K562 (cell line): ENCODE results near the gene DISC1. TPM values are rescaled to one million over a fixed set of nuclear protein-coding genes. Genes with fewer than 3 reads are reported as not detected.

Experiments
- ATAC-seq: fragments of 200-7000 bp; cut with Tn5 transposase; 3 replicates; pipeline ENCODE4 v1.9.1; 2020; ENCODE audit warnings: moderate library complexity
- BruUV-seq: library from RNA; stranded (reverse); fragments of 400-500 nt; replicated peaks from 2 replicates; lab custom pipeline; 2021; lab: Mats Ljungman, UMichigan
- CTCF ChIA-PET: fragments of 300-600 bp; formaldehyde crosslinking; extraction: SDS; loops from one replicate; lab custom pipeline; 2021; ENCODE audit warnings: low intra/inter-chr PET ratio; lab: Yijun Ruan, JAX
- POLR2A ChIA-PET: fragments of 300-600, 350-650 bp; sonication (Branson Sonifier 250); formaldehyde crosslinking; extraction: SDS; loops from one replicate; lab custom pipeline; 2021; ENCODE audit warnings: antibody characterized with exemption, inconsistent platforms; lab: Yijun Ruan, JAX
- DNase-seq, 4 experiments: peaks; one replicate each; pipeline versions ENCODE4 v3.0.0 to v3.0.0-alpha.2; 2011 to 2018; ENCODE audit warnings: low spot score in 3 of 4, mixed read lengths in 3 of 4; ENCODE audit errors: extremely low read depth in 1 of 4
- FAIRE-seq: peaks from 2 replicates; lab custom pipeline; 2011; peaks lifted over from hg19 to GRCh38; lab: Jason Lieb, UNC
- H2AFZ ChIP-seq: 2 replicates; pipeline ENCODE4 v1.6.0; 2011; ENCODE audit warnings: low read depth, low read length, control low read depth, inconsistent platforms
- H3K27ac ChIP-seq: fragments of 200-600 bp; 3 replicates; pipeline ENCODE4 v1.8.0; 2011; ENCODE audit warnings: low read depth, mild to moderate bottlenecking, control low read depth, inconsistent platforms, low read length, moderate library complexity, mixed read lengths; ENCODE audit errors: extremely low read depth
- H3K27me3 ChIP-seq, 2 experiments: fragments of 300-600 bp in 1 of 2; 2 replicates in 1 of 2; 3 replicates in 1 of 2; pipeline versions ENCODE4 v1.6.0 to v1.8.0; 2011; ENCODE audit warnings: inconsistent platforms in 2 of 2, low read length in 2 of 2, mild to moderate bottlenecking in 1 of 2, mixed read lengths in 1 of 2, moderate library complexity in 1 of 2; ENCODE audit not compliant: control insufficient read depth in 2 of 2, insufficient read depth in 2 of 2
- H3K36me3 ChIP-seq: fragments of 300-600 bp; 3 replicates; pipeline ENCODE4 v1.8.0; 2011; ENCODE audit warnings: mild to moderate bottlenecking, low read length, inconsistent platforms; ENCODE audit not compliant: control insufficient read depth, insufficient read depth
- H3K4me1 ChIP-seq, 2 experiments: fragments of 200-600 bp in 1 of 2; replicated peaks in 1 of 2; 2 replicates in 1 of 2; 3 replicates in 1 of 2; pipeline versions ENCODE4 v1.5.1 to v1.8.0; 2011; ENCODE audit warnings: inconsistent platforms in 2 of 2, low read length in 2 of 2, mild to moderate bottlenecking in 1 of 2, mixed read lengths in 1 of 2, moderate library complexity in 1 of 2; ENCODE audit not compliant: control insufficient read depth in 2 of 2, insufficient read depth in 2 of 2
- H3K4me2 ChIP-seq: 2 replicates; pipeline ENCODE4 v1.6.1; 2011; ENCODE audit warnings: low read length, control low read depth, inconsistent platforms, mixed read lengths; ENCODE audit not compliant: insufficient read depth
- H3K4me3 ChIP-seq: fragments of 200-600 bp; sonication (generic), shearing (Covaris generic); 2 replicates; pipeline ENCODE4 v1.5.1; 2016; ENCODE audit warnings: control low read depth, inconsistent platforms
- H3K79me2 ChIP-seq: fragments of 200-600 bp; 3 replicates; pipeline ENCODE4 v1.8.0; 2011; ENCODE audit warnings: low read length, inconsistent platforms; ENCODE audit not compliant: control insufficient read depth, insufficient read depth
- H3K9ac ChIP-seq, 2 experiments: 2 replicates each; pipeline versions ENCODE4 v1.6.0 to v1.6.1; 2011; ENCODE audit warnings: low read depth in 2 of 2, low read length in 2 of 2, control low read depth in 1 of 2, inconsistent platforms in 1 of 2, mild to moderate bottlenecking in 1 of 2, mixed read lengths in 1 of 2; ENCODE audit not compliant: insufficient read depth in 1 of 2
- H3K9me1 ChIP-seq: one replicate; pipeline ENCODE4 v1.6.0; 2011; ENCODE audit warnings: inconsistent platforms, mild to moderate bottlenecking, low read length, moderate library complexity; ENCODE audit not compliant: control insufficient read depth, insufficient read depth
- H3K9me3 ChIP-seq: replicated peaks from 2 replicates; pipeline ENCODE4 v1.5.1; 2011; ENCODE audit warnings: low read depth, low read length, inconsistent platforms; ENCODE audit not compliant: control insufficient read depth, insufficient read depth
- H4K20me1 ChIP-seq: replicated peaks from 2 replicates; pipeline ENCODE4 v1.6.1; 2011; ENCODE audit warnings: low read length, inconsistent platforms, mixed read lengths; ENCODE audit not compliant: control insufficient read depth, insufficient read depth
- ARID2 ChIP-seq: fragments of 450-650 bp; IDR thresholded peaks from 2 replicates; pipeline ENCODE4 v1.6.1; 2017; ENCODE audit warnings: antibody characterized with exemption, mild to moderate bottlenecking
- CBX2 ChIP-seq: fragments of 200-600 bp; sonication (generic); IDR thresholded peaks from one replicate; pipeline ENCODE4 v1.6.1; 2012; ENCODE audit warnings: mild to moderate bottlenecking, low read length, inconsistent platforms; ENCODE audit not compliant: insufficient read depth, poor library complexity, severe bottlenecking
- FOXP1 ChIP-seq: sonication (generic); formaldehyde crosslinking; IDR thresholded peaks from 2 replicates; pipeline ENCODE4 v1.8.0; 2022; ENCODE audit warnings: mild to moderate bottlenecking, missing genetic modification reagents
- HLTF ChIP-seq: fragments of 450-650 bp; IDR thresholded peaks from 2 replicates; pipeline ENCODE4 v1.6.1; 2016
- SLC30A9 ChIP-seq: fragments of 250-450 bp; sonication (Bioruptor Pico); IDR thresholded peaks from 2 replicates; pipeline ENCODE4 v1.8.0; 2022; ENCODE audit warnings: mild to moderate bottlenecking, moderate library complexity
- TAL1 ChIP-seq: fragments of 450-650 bp; IDR thresholded peaks from 2 replicates; pipeline ENCODE4 v1.6.1; 2016; ENCODE audit warnings: mild to moderate bottlenecking
- TOE1 ChIP-seq, 2 experiments: fragments of 450-650 bp in 1 of 2; sonication (generic) in 1 of 2; formaldehyde crosslinking in 1 of 2; IDR thresholded peaks; 2 replicates each; pipeline versions ENCODE4 v1.7.1 to v1.8.0; 2016 to 2022; ENCODE audit warnings: borderline replicate concordance in 2 of 2, mild to moderate bottlenecking in 2 of 2, antibody characterized with exemption in 1 of 2, inconsistent platforms in 1 of 2, low read depth in 1 of 2, missing genetic modification reagents in 1 of 2, moderate library complexity in 1 of 2
- ZNF507 ChIP-seq: conservative IDR thresholded peaks from 2 replicates; pipeline ENCODE4 v1.6.1; 2017; ENCODE audit warnings: missing genetic modification characterization, missing compliant biosample characterization
- ZNF707 ChIP-seq: fragments of 250-450 bp; sonication (Bioruptor Pico); conservative IDR thresholded peaks from 2 replicates; pipeline ENCODE4 v1.8.0; 2022; ENCODE audit warnings: inconsistent platforms, mild to moderate bottlenecking, moderate library complexity
- WGBS: fragments of 100-300 bp; shearing (Covaris generic); methylation state at CpG from one replicate; pipeline ENCODE4 v1.1.6; 2016; ENCODE audit warnings: low coverage, mixed read lengths; ENCODE audit not compliant: insufficient coverage; ENCODE audit errors: missing lambda C conversion rate; 5-methylcytosine and 5-hydroxymethylcytosine counted together
- in situ Hi-C: fragments of 300-500 bp; cut with MboI; formaldehyde crosslinking; loops from 4 replicates; pipeline ENCODE4 v1.15.0; 2018; ENCODE audit warnings: inconsistent platforms, mixed read lengths
- intact Hi-C: fragments of 100-400 bp; cut with micrococcal nuclease; formaldehyde crosslinking; loops from 2 replicates; pipeline ENCODE4 v1.14.2; 2022
- polyA plus RNA-seq, 8 experiments: library from polyadenylated mRNA; depleted of rRNA in 4 of 8; stranded (reverse) in 5 of 8; unstranded in 3 of 8; fragments of >200 nt; fragmentation: Nextera tagmentation in 2 of 8; fragmentation: Illumina TruSeq in 1 of 8; extraction: Ambion mirVana in 2 of 8; extraction: Trizol in 1 of 8; gene quantifications; 2 replicates each; pipeline versions ENCODE4 v1.2.1 to v1.2.3, GENCODE V29; 2011 to 2014; ENCODE audit warnings: inconsistent platforms in 1 of 8, missing spikeins in 1 of 8
- total RNA-seq, 7 experiments: library from RNA; depleted of rRNA in 6 of 7; stranded (reverse); fragments of >200 nt in 6 of 7; fragmentation: Illumina TruSeq in 2 of 7; extraction: Trizol in 2 of 7; gene quantifications; 2 replicates each; pipeline versions ENCODE4 v1.2.1 to v1.2.3, GENCODE V29; 2011 to 2021; ENCODE audit warnings: low replicate concordance in 1 of 7
- TF ChIP-seq, protein P1 (sequence below): sonication (generic); formaldehyde crosslinking; IDR thresholded peaks from 2 replicates; pipeline ENCODE4 v1.8.0; 2023; ENCODE audit warnings: missing genetic modification reagents, mild to moderate bottlenecking, borderline replicate concordance
- TF ChIP-seq, protein P2 (sequence below): IDR thresholded peaks from 3 replicates; pipeline ENCODE4 v1.6.1; 2011; ENCODE audit warnings: borderline replicate concordance, mild to moderate bottlenecking, moderate library complexity; ENCODE audit not compliant: insufficient read length; ENCODE audit errors: extremely low read depth

Gene DISC1
- total and polyA plus RNA-seq, 9 of the 15 experiments (the other 6 are each of a cell fraction or from before 2014, with no cell fraction given) = 0.01 to 0.11 (median 0.08) TPM; not detected in 1

DNA sequence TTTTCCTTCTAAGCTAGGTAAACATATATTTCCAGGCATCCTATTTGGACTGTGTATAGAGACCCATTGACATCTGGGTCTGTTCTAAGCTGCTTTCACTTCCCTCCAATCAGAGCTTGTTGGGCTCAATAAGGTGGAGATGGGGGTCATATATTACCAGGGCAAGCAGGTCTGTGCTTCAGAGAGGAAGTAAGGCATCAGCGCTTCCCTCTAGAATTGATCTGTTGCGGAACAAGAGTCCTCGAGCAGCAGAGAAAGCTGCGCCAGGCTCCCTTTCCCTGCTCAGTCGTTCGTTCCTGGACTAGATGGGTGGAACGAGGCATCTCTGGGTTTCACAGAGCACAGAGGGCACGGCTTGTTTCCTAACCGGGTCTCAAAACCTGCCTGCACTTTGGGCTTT lies 63.5 kb downstream of the DISC1 start:
- DNase-seq = no peak
- in situ Hi-C loops (no loop called here), intact Hi-C loops (no loop called here)
- Histone ChIP-seq H3K4me1 (peaks cover 0 to 4% of the 10 kb centered on the region in 2 experiments; a peak in 1 of 5 replicates), H3K9ac (no peak overlapping the region), H2AFZ (no peak overlapping the region), H3K9me1 (no peaks in the 10 kb centered on the region), H3K9me3 (no peaks in the 10 kb centered on the region), H3K79me2 (no peaks in the 10 kb centered on the region), H3K36me3 (no peaks in the 10 kb centered on the region), H3K4me2 (no peak overlapping the region), H3K27ac (no peak overlapping the region), H4K20me1 (no peaks in the 10 kb centered on the region; the same call in 1 of the 2 replicates), H3K4me3 (no peak overlapping the region), H3K27me3 (peaks cover 22 to 34% of the 10 kb centered on the region in 2 experiments; a peak in 4 of 5 replicates)
- ChIA-PET POLR2A (interaction anchor here (0.8 kb wide), 1 partner anchor 11 kb away, joined by 3 read pairs; no protein-coding TSS in a partner anchor), CTCF (no interaction called here)
- whole genome bisulfite sequencing = 0% methylated on average over 8 of the region's 9 CpGs
- no TSS peak for BruUV-seq
- no peak for TF ChIP-seq HLTF
- TF ChIP-seq ARID2 = no peak
- no peak for TF ChIP-seq TOE1 (IDR thresholded peaks at IDR 0.05; ENCODE audit: borderline replicate concordance)
- TF ChIP-seq TOE1 (CRISPR knock-in tag; IDR thresholded peaks at IDR 0.05; ENCODE audit: borderline replicate concordance, low read depth) = no peak
- TF ChIP-seq TAL1 = no peak
- no peak for TF ChIP-seq ZNF707 (CRISPR knock-in tag)
- TF ChIP-seq CBX2 = no peak
- no peak for TF ChIP-seq FOXP1 (CRISPR knock-in tag)
- TF ChIP-seq, protein P1, sequence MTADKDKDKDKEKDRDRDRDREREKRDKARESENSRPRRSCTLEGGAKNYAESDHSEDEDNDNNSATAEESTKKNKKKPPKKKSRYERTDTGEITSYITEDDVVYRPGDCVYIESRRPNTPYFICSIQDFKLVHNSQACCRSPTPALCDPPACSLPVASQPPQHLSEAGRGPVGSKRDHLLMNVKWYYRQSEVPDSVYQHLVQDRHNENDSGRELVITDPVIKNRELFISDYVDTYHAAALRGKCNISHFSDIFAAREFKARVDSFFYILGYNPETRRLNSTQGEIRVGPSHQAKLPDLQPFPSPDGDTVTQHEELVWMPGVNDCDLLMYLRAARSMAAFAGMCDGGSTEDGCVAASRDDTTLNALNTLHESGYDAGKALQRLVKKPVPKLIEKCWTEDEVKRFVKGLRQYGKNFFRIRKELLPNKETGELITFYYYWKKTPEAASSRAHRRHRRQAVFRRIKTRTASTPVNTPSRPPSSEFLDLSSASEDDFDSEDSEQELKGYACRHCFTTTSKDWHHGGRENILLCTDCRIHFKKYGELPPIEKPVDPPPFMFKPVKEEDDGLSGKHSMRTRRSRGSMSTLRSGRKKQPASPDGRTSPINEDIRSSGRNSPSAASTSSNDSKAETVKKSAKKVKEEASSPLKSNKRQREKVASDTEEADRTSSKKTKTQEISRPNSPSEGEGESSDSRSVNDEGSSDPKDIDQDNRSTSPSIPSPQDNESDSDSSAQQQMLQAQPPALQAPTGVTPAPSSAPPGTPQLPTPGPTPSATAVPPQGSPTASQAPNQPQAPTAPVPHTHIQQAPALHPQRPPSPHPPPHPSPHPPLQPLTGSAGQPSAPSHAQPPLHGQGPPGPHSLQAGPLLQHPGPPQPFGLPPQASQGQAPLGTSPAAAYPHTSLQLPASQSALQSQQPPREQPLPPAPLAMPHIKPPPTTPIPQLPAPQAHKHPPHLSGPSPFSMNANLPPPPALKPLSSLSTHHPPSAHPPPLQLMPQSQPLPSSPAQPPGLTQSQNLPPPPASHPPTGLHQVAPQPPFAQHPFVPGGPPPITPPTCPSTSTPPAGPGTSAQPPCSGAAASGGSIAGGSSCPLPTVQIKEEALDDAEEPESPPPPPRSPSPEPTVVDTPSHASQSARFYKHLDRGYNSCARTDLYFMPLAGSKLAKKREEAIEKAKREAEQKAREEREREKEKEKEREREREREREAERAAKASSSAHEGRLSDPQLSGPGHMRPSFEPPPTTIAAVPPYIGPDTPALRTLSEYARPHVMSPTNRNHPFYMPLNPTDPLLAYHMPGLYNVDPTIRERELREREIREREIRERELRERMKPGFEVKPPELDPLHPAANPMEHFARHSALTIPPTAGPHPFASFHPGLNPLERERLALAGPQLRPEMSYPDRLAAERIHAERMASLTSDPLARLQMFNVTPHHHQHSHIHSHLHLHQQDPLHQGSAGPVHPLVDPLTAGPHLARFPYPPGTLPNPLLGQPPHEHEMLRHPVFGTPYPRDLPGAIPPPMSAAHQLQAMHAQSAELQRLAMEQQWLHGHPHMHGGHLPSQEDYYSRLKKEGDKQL (CRISPR knock-in tag) = no peak
- TF ChIP-seq ZNF507 = no peak
- TF ChIP-seq, protein P2, sequence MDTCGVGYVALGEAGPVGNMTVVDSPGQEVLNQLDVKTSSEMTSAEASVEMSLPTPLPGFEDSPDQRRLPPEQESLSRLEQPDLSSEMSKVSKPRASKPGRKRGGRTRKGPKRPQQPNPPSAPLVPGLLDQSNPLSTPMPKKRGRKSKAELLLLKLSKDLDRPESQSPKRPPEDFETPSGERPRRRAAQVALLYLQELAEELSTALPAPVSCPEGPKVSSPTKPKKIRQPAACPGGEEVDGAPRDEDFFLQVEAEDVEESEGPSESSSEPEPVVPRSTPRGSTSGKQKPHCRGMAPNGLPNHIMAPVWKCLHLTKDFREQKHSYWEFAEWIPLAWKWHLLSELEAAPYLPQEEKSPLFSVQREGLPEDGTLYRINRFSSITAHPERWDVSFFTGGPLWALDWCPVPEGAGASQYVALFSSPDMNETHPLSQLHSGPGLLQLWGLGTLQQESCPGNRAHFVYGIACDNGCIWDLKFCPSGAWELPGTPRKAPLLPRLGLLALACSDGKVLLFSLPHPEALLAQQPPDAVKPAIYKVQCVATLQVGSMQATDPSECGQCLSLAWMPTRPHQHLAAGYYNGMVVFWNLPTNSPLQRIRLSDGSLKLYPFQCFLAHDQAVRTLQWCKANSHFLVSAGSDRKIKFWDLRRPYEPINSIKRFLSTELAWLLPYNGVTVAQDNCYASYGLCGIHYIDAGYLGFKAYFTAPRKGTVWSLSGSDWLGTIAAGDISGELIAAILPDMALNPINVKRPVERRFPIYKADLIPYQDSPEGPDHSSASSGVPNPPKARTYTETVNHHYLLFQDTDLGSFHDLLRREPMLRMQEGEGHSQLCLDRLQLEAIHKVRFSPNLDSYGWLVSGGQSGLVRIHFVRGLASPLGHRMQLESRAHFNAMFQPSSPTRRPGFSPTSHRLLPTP = no peak
- no peak for TF ChIP-seq SLC30A9
- ATAC-seq = no peak
- FAIRE-seq = no peak
